Left ventricle myocardium inferior (tissue), 1 donor: Measurements from ENCODE around the gene PLXNA3. TPM values are rescaled to one million over a fixed set of nuclear protein-coding genes. Genes with fewer than 3 reads are reported as not detected.

Experiments used
- DNase-seq: peaks from one replicate; pipeline ENCODE4 v3.0.0-alpha.2; 2020
- H3K27ac ChIP-seq: fragments of 200-600 bp; replicated peaks from 2 replicates; pipeline ENCODE4 v1.8.0; 2021
- H3K27me3 ChIP-seq: fragments of 200-600 bp; 2 replicates; pipeline ENCODE4 v1.8.0; 2021; ENCODE audit warnings: low read depth
- H3K36me3 ChIP-seq: fragments of 200-600 bp; 2 replicates; pipeline ENCODE4 v1.8.0; 2021
- H3K4me1 ChIP-seq: fragments of 200-600 bp; 2 replicates; pipeline ENCODE4 v1.8.0; 2021
- H3K4me3 ChIP-seq: fragments of 200-600 bp; 2 replicates; pipeline ENCODE4 v1.8.0; 2021; ENCODE audit warnings: mild to moderate bottlenecking, moderate library complexity
- H3K9me3 ChIP-seq: fragments of 200-600 bp; replicated peaks from 2 replicates; pipeline ENCODE4 v1.8.0; 2021
- CTCF ChIP-seq: fragments of 200-600 bp; IDR thresholded peaks from 2 replicates; pipeline ENCODE4 v1.8.0; 2021; ENCODE audit warnings: antibody characterized with exemption, mild to moderate bottlenecking, borderline replicate concordance
- intact Hi-C: fragments of 100-400 bp; cut with micrococcal nuclease; formaldehyde crosslinking; loops from one replicate; pipeline ENCODE4 v1.11.0; 2022
- total RNA-seq: library from RNA; stranded (reverse); fragmentation: NEBNext Ultra II Directional; extraction: Animal tissue kit (Norgen Biotek cat#: 25700); gene quantifications from one replicate; pipeline ENCODE4 v1.2.1, GENCODE V29; 2021
- donor health status: DM: no; HTN: yes; CAD: no; lungs with severe emphysema.

Gene PLXNA3
- total RNA-seq, 1 donor from 2014 or later = 16.6 TPM

GRCh38 chrX:154487518-154488290 lies 29.6 kb downstream of the PLXNA3 start:
- Histone ChIP-seq H3K27me3 (no peaks in the 10 kb centered on the region), H3K9me3 (no peaks in the 10 kb centered on the region), H3K4me3 (peak overlapping the region; percentile 78), H3K27ac (peak overlapping the region; percentile 96), H3K36me3 (peaks cover 8% of the 10 kb centered on the region), H3K4me1 (peaks cover 54% of the 10 kb centered on the region)
- TF ChIP-seq CTCF = no peak
- DNase-seq = no peak
- intact Hi-C loops = no loop called here

GRCh38 chrX:154488336-154489075 lies 30.4 kb downstream of the PLXNA3 start:
- intact Hi-C loops = no loop called here
- Histone ChIP-seq H3K27ac (no peak overlapping the region), H3K36me3 (peaks cover 8% of the 10 kb centered on the region), H3K4me3 (no peak overlapping the region), H3K4me1 (peaks cover 51% of the 10 kb centered on the region), H3K27me3 (no peaks in the 10 kb centered on the region), H3K9me3 (no peaks in the 10 kb centered on the region)
- no peak for DNase-seq
- TF ChIP-seq CTCF = no peak

GRCh38 chrX:154489182-154489581 lies 31.1 kb downstream of the PLXNA3 start:
- TF ChIP-seq CTCF = no peak
- Histone ChIP-seq H3K27ac (peak overlapping the region; percentile 95), H3K4me3 (peak overlapping the region; percentile 78), H3K27me3 (no peaks in the 10 kb centered on the region), H3K4me1 (peaks cover 46% of the 10 kb centered on the region), H3K36me3 (peaks cover 8% of the 10 kb centered on the region), H3K9me3 (no peaks in the 10 kb centered on the region)
- intact Hi-C loops = no loop called here
- no peak for DNase-seq

- Histone ChIP-seq H3K27me3 (no peaks in the 10 kb centered on the region), H3K4me1 (peaks cover 38% of the 10 kb centered on the region), H3K4me3 (peak overlapping the region; percentile 78), H3K36me3 (peaks cover under 1% of the 10 kb centered on the region), H3K9me3 (no peaks in the 10 kb centered on the region), H3K27ac (peak overlapping the region; percentile 95)
- no peak for TF ChIP-seq CTCF
- intact Hi-C loops = no loop called here
- DNase-seq = no peak
Observed at GRCh38 chrX:154490021-154490413, 31.9 kb downstream of the PLXNA3 start.

- TF ChIP-seq CTCF = no peak
- Histone ChIP-seq H3K36me3 (no peaks in the 10 kb centered on the region), H3K4me3 (peak within 1 kb of the TSS; percentile 78), H3K27me3 (no peaks in the 10 kb centered on the region), H3K9me3 (no peaks in the 10 kb centered on the region), H3K4me1 (peaks cover 33% of the 10 kb centered on the region), H3K27ac (peak within 1 kb of the TSS; percentile 95)
- DNase-seq = peak; percentile 91
- intact Hi-C loops = no loop called here
Observed at GRCh38 chrX:154490414-154491083, 32.5 kb downstream of the PLXNA3 start, which contains the start of gene SLC10A3. SLC10A3 (minus strand) TSS chrX:154490629; CDS start chrX:154488940, 1,689 bp downstream.
